Uterus (tissue), 2 donors: ENCODE measurements around the gene ELK3.

Experiments
- POLR2A ChIP-seq, 2 donors: fragments of 450-650 bp; IDR thresholded peaks; one replicate each; pipeline ENCODE4 v1.6.1; 2016; ENCODE audit warnings: antibody characterized with exemption in 2 of 2, mild to moderate bottlenecking in 1 of 2, moderate library complexity in 1 of 2
- TF ChIP-seq, protein P1 (sequence below), 4 experiments: fragments of 200-600 bp in 2 of 4; fragments of 450-650 bp in 2 of 4; sonication (generic) in 2 of 4; IDR thresholded peaks; one replicate each; pipeline ENCODE4 v1.5.1; 2016 to 2019; ENCODE audit warnings: antibody characterized with exemption in 4 of 4, mild to moderate bottlenecking in 2 of 4, moderate library complexity in 1 of 4

DNA sequence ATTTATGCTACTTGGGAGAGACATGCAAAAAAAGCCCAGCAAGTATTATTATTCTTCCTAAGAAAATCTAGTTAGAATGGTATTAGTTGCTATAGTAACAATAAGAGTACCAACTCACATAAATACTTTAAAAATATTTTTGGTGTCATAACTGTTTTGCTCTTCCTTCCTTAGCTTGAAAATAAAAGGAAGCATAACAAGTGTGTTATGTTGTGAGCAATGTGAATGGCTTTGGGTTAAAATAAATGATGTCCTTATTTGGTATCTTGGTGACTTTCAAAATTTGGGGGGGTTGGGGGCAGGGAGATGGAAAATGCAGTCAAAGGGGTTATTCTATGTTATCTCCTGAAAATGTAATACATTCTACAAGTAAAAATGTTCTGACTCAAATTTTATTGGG lies 91.0 kb downstream of the ELK3 start:
- TF ChIP-seq, protein P1, sequence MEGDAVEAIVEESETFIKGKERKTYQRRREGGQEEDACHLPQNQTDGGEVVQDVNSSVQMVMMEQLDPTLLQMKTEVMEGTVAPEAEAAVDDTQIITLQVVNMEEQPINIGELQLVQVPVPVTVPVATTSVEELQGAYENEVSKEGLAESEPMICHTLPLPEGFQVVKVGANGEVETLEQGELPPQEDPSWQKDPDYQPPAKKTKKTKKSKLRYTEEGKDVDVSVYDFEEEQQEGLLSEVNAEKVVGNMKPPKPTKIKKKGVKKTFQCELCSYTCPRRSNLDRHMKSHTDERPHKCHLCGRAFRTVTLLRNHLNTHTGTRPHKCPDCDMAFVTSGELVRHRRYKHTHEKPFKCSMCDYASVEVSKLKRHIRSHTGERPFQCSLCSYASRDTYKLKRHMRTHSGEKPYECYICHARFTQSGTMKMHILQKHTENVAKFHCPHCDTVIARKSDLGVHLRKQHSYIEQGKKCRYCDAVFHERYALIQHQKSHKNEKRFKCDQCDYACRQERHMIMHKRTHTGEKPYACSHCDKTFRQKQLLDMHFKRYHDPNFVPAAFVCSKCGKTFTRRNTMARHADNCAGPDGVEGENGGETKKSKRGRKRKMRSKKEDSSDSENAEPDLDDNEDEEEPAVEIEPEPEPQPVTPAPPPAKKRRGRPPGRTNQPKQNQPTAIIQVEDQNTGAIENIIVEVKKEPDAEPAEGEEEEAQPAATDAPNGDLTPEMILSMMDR (IDR thresholded peaks at IDR 0.05), result no peak
- no peak for TF ChIP-seq POLR2A (IDR thresholded peaks at IDR 0.05)
